NCI-H2081 (cell line): Measurements from ENCODE around the gene IL15RA.
A peak's percentile ranks its signal among the peaks of the same experiment; 100 is the strongest.
"Not testable (repeated sequence)": the region's sequence is repeated elsewhere in the genome, so short reads cannot be mapped to it uniquely, and the experiment has no call there.

Experiments used
- DNase-seq, 2 experiments: peaks; one replicate each; lab custom pipeline; 2025; lab: John Stamatoyannopoulos, UW

IL15RA gene

GRCh38 chr10:5951167-5951711, 26.1 kb downstream of the IL15RA start:
- no peak for DNase-seq

- peak in 1 of 2 experiments; percentile 11 for DNase-seq
These were observed 28.2 kb downstream of the IL15RA start for GRCh38 chr10:5949009-5949759.

GRCh38 chr10:5948208-5948585, 29.1 kb downstream of the IL15RA start:
- no peak for DNase-seq

- no peak for DNase-seq
These were observed 29.7 kb downstream of the IL15RA start for GRCh38 chr10:5947471-5948207.

GRCh38 chr10:5946786-5947185, 30.6 kb downstream of the IL15RA start:
- DNase-seq = no peak

- DNase-seq = not testable (repeated sequence)
These were observed 30.9 kb downstream of the IL15RA start for GRCh38 chr10:5946419-5946775.

GRCh38 chr10:5945561-5946418, 31.6 kb downstream of the IL15RA start:
- no peak for DNase-seq

GRCh38 chr10:5945190-5945509, 32.2 kb downstream of the IL15RA start:
- no peak for DNase-seq

GRCh38 chr10:5944389-5945189, 32.8 kb downstream of the IL15RA start:
- peak in 1 of 2 experiments; percentile 62 for DNase-seq

GRCh38 chr10:5943536-5943935, 33.8 kb downstream of the IL15RA start:
- DNase-seq = no peak

GRCh38 chr10:5942474-5942873, 34.9 kb downstream of the IL15RA start:
- no peak for DNase-seq

- DNase-seq = no peak
These were observed 35.3 kb downstream of the IL15RA start for GRCh38 chr10:5942001-5942400.

- DNase-seq = no peak
These were observed 35.8 kb downstream of the IL15RA start for GRCh38 chr10:5941579-5941978.

- DNase-seq = no peak
These were observed 36.5 kb downstream of the IL15RA start for GRCh38 chr10:5940807-5941218.

GRCh38 chr10:5938291-5938690, 39.1 kb downstream of the IL15RA start:
- no peak for DNase-seq

- no peak for DNase-seq
These were observed 40.3 kb downstream of the IL15RA start for GRCh38 chr10:5937016-5937415.

GRCh38 chr10:5935628-5936027, 41.7 kb downstream of the IL15RA start:
- DNase-seq = no peak

GRCh38 chr10:5933909-5934546, 43.3 kb downstream of the IL15RA start:
- DNase-seq = no peak

GRCh38 chr10:5932345-5932744, 45.0 kb downstream of the IL15RA start:
- DNase-seq = no peak

GRCh38 chr10:5930272-5930671, 47.1 kb downstream of the IL15RA start:
- DNase-seq = no peak

GRCh38 chr10:5929442-5929841, 47.9 kb downstream of the IL15RA start:
- DNase-seq = no peak
